Heart right ventricle (tissue), 16 donors: Measurements from ENCODE around the gene SEMA3E. TPM values are rescaled to one million over a fixed set of nuclear protein-coding genes. Genes with fewer than 3 reads are reported as not detected.

ENCODE experiments used
- ATAC-seq, 8 donors: fragments of 200-7000 bp; cut with Tn5 transposase; one replicate each; pipeline ENCODE4 v1.9.1; 2020; ENCODE audit warnings: mild to moderate bottlenecking in 8 of 8, moderate library complexity in 8 of 8, moderate number of reproducible peaks in 1 of 8
- DNase-seq, 2 donors: peaks; one replicate each; pipeline ENCODE4 v3.0.0-alpha.2; 2020
- H3K27ac ChIP-seq, 10 donors: fragments of 200-600 bp; sonication (generic) in 2 of 10; one replicate each; pipeline versions ENCODE4 v1.5.0 to v1.8.0; 2020 to 2022; ENCODE audit warnings: mild to moderate bottlenecking in 3 of 10
- H3K27me3 ChIP-seq, 7 donors: fragments of 200-600 bp; one replicate each; pipeline ENCODE4 v1.8.0; 2021 to 2022; ENCODE audit warnings: mild to moderate bottlenecking in 2 of 7
- H3K36me3 ChIP-seq, 9 donors: fragments of 200-600 bp; sonication (generic) in 1 of 9; one replicate each; pipeline versions ENCODE4 v1.5.0 to v1.8.0; 2020 to 2022; ENCODE audit warnings: mild to moderate bottlenecking in 2 of 9
- H3K4me1 ChIP-seq, 9 donors: fragments of 200-600 bp; sonication (generic) in 1 of 9; one replicate each; pipeline versions ENCODE4 v1.5.0 to v1.8.0; 2020 to 2022; ENCODE audit warnings: mild to moderate bottlenecking in 4 of 9
- H3K4me3 ChIP-seq, 10 donors: fragments of 200-600 bp; sonication (generic) in 2 of 10; one replicate each; pipeline versions ENCODE4 v1.5.0 to v1.8.0; 2020 to 2022; ENCODE audit warnings: mild to moderate bottlenecking in 7 of 10, moderate library complexity in 2 of 10
- H3K9me3 ChIP-seq, 11 donors: fragments of 200-600 bp in 10 of 11; sonication (generic) in 2 of 11; one replicate each; pipeline versions ENCODE4 v1.5.0 to v1.8.0; 2013 to 2022; ENCODE audit warnings: mild to moderate bottlenecking in 2 of 11, control low read depth in 1 of 11, moderate library complexity in 1 of 11
- CTCF ChIP-seq, 9 donors: fragments of 200-600 bp; sonication (generic) in 2 of 9; IDR thresholded peaks; one replicate each; pipeline versions ENCODE4 v1.5.0 to v1.8.0; 2021 to 2022; ENCODE audit warnings: antibody characterized with exemption in 9 of 9, mild to moderate bottlenecking in 5 of 9, moderate library complexity in 1 of 9
- WGBS, 2 donors: extraction: QIAGEN DNeasy Blood & Tissue Kit; methylation state at CpG; one replicate each; pipeline ENCODE4 v1.1.7; 2013; ENCODE audit warnings: inconsistent platforms in 1 of 2; 5-methylcytosine and 5-hydroxymethylcytosine counted together
- intact Hi-C, 10 donors: fragments of 100-400 bp; cut with DNase I; formaldehyde crosslinking; loops; one replicate each; pipeline versions ENCODE4 v1.11.1 to v1.14.2; 2022
- polyA plus RNA-seq, 2 donors: library from polyadenylated mRNA; stranded (reverse); fragments of 200-250 nt; gene quantifications; one replicate each; pipeline ENCODE4 v1.2.3, GENCODE V29; 2013
- total RNA-seq, 10 donors: library from RNA; stranded (reverse); fragmentation: NEBNext Ultra II Directional in 3 of 10; extraction: Animal tissue kit (Norgen Biotek cat#: 25700) in 3 of 10; gene quantifications; one replicate each; pipeline versions ENCODE4 v1.2.1 to v1.2.4, GENCODE V29; 2021 to 2023
- donor health status: Arrhythmogenic right ventricular cardiomyopathy.
- donor health status: ischemic (EF 13 %, LVEDD 7.1; RV severe dilation, severe dysfunction).
- donor health status: healthy with polysubstance abuse.
- donor health status: DM: no; HTN: yes; CAD: no.
- donor health status: DM: no; HTN: no; CAD: no.
- donor health status: ischemic (EF 25% LVEDD 6.9; RV normal size, moderate dysfunction).
- donor health status: ischemic (EF 25% LVEDD 5.7; RV mildly dilated, moderate dysfunction).
- donor health status: healthy.
- donor health status: DM: yes; HTN: yes; CAD: no.
- donor health status: Ischemic cardiomyopathy.
- donor health status: ischemic (EF 35%, LVEDD 5.7; RV mildly dilated, moderate dysfunction).
- donor health status: nonischemic (EF 11% LVEDD 7.7; RV severe dilation, severe dysfunction).
- donor health status: DM: yes; HTN: yes; CAD: no.
- donor health status: PGD.
- donor health status: ischemic (EF 29% LVEDD 5.4; RV normal size, mild dysfunction).
- donor health status: nonischemic (EF 23%, LVEDD 6.1; RV moderate dilation, normal function).

SEMA3E gene
- total and polyA plus RNA-seq, 12 donors: under 0.01 to 0.53 (median 0.30) TPM; not detected in 4

- H3K27me3 ChIP-seq: no peaks in the 10 kb centered on the region
- ATAC-seq (no peak), DNase-seq (no peak)
- no peaks in the 10 kb centered on the region for H3K4me1 ChIP-seq
- H3K4me3 ChIP-seq: no peak overlapping the region
- TF ChIP-seq CTCF (IDR thresholded peaks at IDR 0.05): no peak
- WGBS, 2 donors: 57 to 64% methylated on average over 3 of the region's 3 CpGs
- no peaks in the 10 kb centered on the region for H3K36me3 ChIP-seq
- intact Hi-C loops: no loop called here
- peaks cover 0 to 12% (median 2%) of the 10 kb centered on the region in 11 donors for H3K9me3 ChIP-seq
- no peak overlapping the region for H3K27ac ChIP-seq
These were observed 293.8 kb downstream of the SEMA3E start for GRCh38 chr7:83355143-83355542.

DNA sequence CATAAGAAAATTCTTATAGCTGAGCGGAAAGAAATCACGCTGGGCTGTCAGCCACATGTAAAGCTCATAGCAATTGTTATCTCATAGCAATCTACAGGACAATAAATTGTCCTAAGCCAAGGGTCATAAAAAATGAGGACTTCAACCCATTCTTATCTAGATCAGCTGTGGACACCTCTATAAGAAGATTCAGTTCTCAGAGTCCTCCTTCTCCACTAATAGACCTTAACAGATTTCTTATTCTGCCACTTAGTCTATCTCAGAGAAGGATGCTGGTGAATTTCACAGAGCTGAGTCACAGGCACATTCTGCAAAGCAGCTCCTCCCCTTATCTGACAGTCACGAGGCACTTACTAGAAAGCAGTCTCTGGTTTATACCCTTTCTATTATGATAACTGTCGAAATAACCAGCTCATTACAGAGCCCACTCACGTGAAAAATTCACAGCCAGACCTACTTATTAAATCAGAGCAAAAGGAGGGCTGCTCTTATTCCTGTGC, 300.9 kb downstream of the SEMA3E start:
- 32 to 33% methylated on average over 5 of the region's 5 CpGs for WGBS, 2 donors
- Histone ChIP-seq H3K4me1 (no peaks in the 10 kb centered on the region), H3K9me3 (peaks cover 0 to 53% (median 9%) of the 10 kb centered on the region in 11 donors), H3K36me3 (no peaks in the 10 kb centered on the region), H3K27ac (no peak overlapping the region), H3K27me3 (no peaks in the 10 kb centered on the region), H3K4me3 (no peak overlapping the region)
- intact Hi-C loops: no loop called here
- no peak for TF ChIP-seq CTCF (IDR thresholded peaks at IDR 0.05)
- ATAC-seq: no peak
- no peak for DNase-seq

- no peak overlapping the region for H3K4me3 ChIP-seq
- TF ChIP-seq CTCF (IDR thresholded peaks at IDR 0.05): no peak
- H3K9me3 ChIP-seq: peaks cover 0 to 11% (median 0%) of the 10 kb centered on the region in 11 donors
- no peaks in the 10 kb centered on the region for H3K4me1 ChIP-seq
- H3K27ac ChIP-seq: no peak overlapping the region
- H3K36me3 ChIP-seq: no peaks in the 10 kb centered on the region
- DNase-seq (no peak), ATAC-seq (no peak)
- 60 to 63% methylated on average over 2 of the region's 2 CpGs for WGBS, 2 donors
- intact Hi-C loops: no loop called here
- H3K27me3 ChIP-seq: no peaks in the 10 kb centered on the region
These were observed 309.0 kb downstream of the SEMA3E start for GRCh38 chr7:83339907-83340306.

GRCh38 chr7:83338277-83338950, 310.5 kb downstream of the SEMA3E start:
- H3K4me1 ChIP-seq: no peaks in the 10 kb centered on the region
- ATAC-seq (no peak), DNase-seq (no peak)
- no peaks in the 10 kb centered on the region for H3K27me3 ChIP-seq
- no peak overlapping the region for H3K4me3 ChIP-seq
- intact Hi-C loops: no loop called here
- 83 to 85% methylated on average over 4 of the region's 4 CpGs for WGBS, 2 donors
- H3K36me3 ChIP-seq: no peaks in the 10 kb centered on the region
- no peak for TF ChIP-seq CTCF (IDR thresholded peaks at IDR 0.05)
- peaks cover 0 to 8% (median 0%) of the 10 kb centered on the region in 11 donors for H3K9me3 ChIP-seq
- no peak overlapping the region for H3K27ac ChIP-seq
